HepG2 (cell line): ENCODE measurements around the gene NHSL1. TPM values are rescaled to one million over a fixed set of nuclear protein-coding genes. Genes with fewer than 3 reads are reported as not detected.
A peak's percentile ranks its signal among the peaks of the same experiment; 100 is the strongest.

Experiments
- AKAP8 ChIP-seq: sonication (generic); formaldehyde crosslinking; IDR thresholded peaks from 2 replicates; pipeline ENCODE4 v1.5.1; 2020; ENCODE audit warnings: mild to moderate bottlenecking, missing genetic modification reagents
- ATF1 ChIP-seq: IDR thresholded peaks from 2 replicates; pipeline ENCODE4 v1.6.1; 2016; ENCODE audit warnings: mild to moderate bottlenecking, control low read depth
- CHCHD3 ChIP-seq: sonication (generic); formaldehyde crosslinking; IDR thresholded peaks from 2 replicates; pipeline ENCODE4 v1.8.0; 2022; ENCODE audit warnings: mild to moderate bottlenecking, missing genetic modification reagents, moderate library complexity
- ELF1 ChIP-seq: sonication (generic); formaldehyde crosslinking; IDR thresholded peaks from 2 replicates; pipeline ENCODE4 v1.4.0; 2020; ENCODE audit warnings: missing genetic modification reagents
- ELF4 ChIP-seq: sonication (generic); formaldehyde crosslinking; IDR thresholded peaks from 2 replicates; pipeline ENCODE4 v1.5.0; 2020; ENCODE audit warnings: missing genetic modification reagents, mild to moderate bottlenecking, moderate library complexity, borderline replicate concordance
- GABPA ChIP-seq, 2 experiments: IDR thresholded peaks; 2 replicates each; pipeline ENCODE4 v1.6.1; 2011 to 2016; ENCODE audit warnings: low read depth in 2 of 2, low read length in 1 of 2, missing biosample characterization in 1 of 2, missing genetic modification characterization in 1 of 2
- KDM4B ChIP-seq: sonication (generic); formaldehyde crosslinking; IDR thresholded peaks from 2 replicates; pipeline ENCODE4 v1.4.0; 2020; ENCODE audit warnings: missing genetic modification reagents
- LBX2 ChIP-seq: sonication (generic); formaldehyde crosslinking; IDR thresholded peaks from 2 replicates; pipeline ENCODE4 v1.5.0; 2020; ENCODE audit warnings: missing genetic modification reagents, mild to moderate bottlenecking, borderline replicate concordance
- MXD4 ChIP-seq: IDR thresholded peaks from 2 replicates; pipeline ENCODE4 v1.6.1; 2016; ENCODE audit warnings: mild to moderate bottlenecking, missing biosample characterization, missing genetic modification reagents
- NCOA5 ChIP-seq: sonication (generic); formaldehyde crosslinking; IDR thresholded peaks from 2 replicates; pipeline ENCODE4 v1.4.0; 2020; ENCODE audit warnings: missing genetic modification reagents
- NFE2L1 ChIP-seq: sonication (generic); formaldehyde crosslinking; IDR thresholded peaks from 2 replicates; pipeline ENCODE4 v1.4.0; 2020; ENCODE audit warnings: missing genetic modification reagents, mild to moderate bottlenecking, borderline replicate concordance
- PATZ1 ChIP-seq: sonication (generic); formaldehyde crosslinking; IDR thresholded peaks from 2 replicates; pipeline ENCODE4 v1.4.0; 2020; ENCODE audit warnings: missing genetic modification reagents
- RBM22 ChIP-seq: fragments of 200-400 bp; formaldehyde crosslinking; optimal IDR thresholded peaks from 2 replicates; pipeline ENCODE3; 2017; ENCODE audit warnings: mild to moderate bottlenecking, low read length, moderate library complexity
- SP4 ChIP-seq: sonication (generic); formaldehyde crosslinking; IDR thresholded peaks from 2 replicates; pipeline ENCODE4 v1.8.1; 2023; ENCODE audit warnings: mild to moderate bottlenecking, missing genetic modification reagents
- SRSF4 ChIP-seq: fragments of 200-400 bp; formaldehyde crosslinking; IDR thresholded peaks from one replicate; pipeline ENCODE4 v1.6.1; 2018; ENCODE audit warnings: mild to moderate bottlenecking, low read depth, low read length, moderate library complexity; ENCODE audit not compliant: poor library complexity, severe bottlenecking
- SRY ChIP-seq: sonication (generic); formaldehyde crosslinking; IDR thresholded peaks from 2 replicates; pipeline ENCODE4 v1.8.0; 2022; ENCODE audit warnings: mild to moderate bottlenecking, missing genetic modification reagents
- STAT5B ChIP-seq: sonication (generic); formaldehyde crosslinking; IDR thresholded peaks from 2 replicates; pipeline ENCODE4 v1.4.0; 2020; ENCODE audit warnings: missing genetic modification reagents
- TCF7L2 ChIP-seq: IDR thresholded peaks from 2 replicates; pipeline ENCODE4 v1.6.1; 2011; ENCODE audit warnings: mild to moderate bottlenecking, low read depth, low read length, moderate library complexity
- TGIF2 ChIP-seq: IDR thresholded peaks from 2 replicates; pipeline ENCODE4 v1.6.1; 2016; ENCODE audit warnings: control low read depth, missing compliant biosample characterization
- ZBTB44 ChIP-seq: sonication (generic); formaldehyde crosslinking; IDR thresholded peaks from 2 replicates; pipeline ENCODE4 v1.4.0; 2020; ENCODE audit warnings: missing genetic modification reagents
- ZC3H4 ChIP-seq: sonication (generic); formaldehyde crosslinking; IDR thresholded peaks from 2 replicates; pipeline ENCODE4 v1.4.0; 2020; ENCODE audit warnings: missing genetic modification reagents, borderline replicate concordance
- ZMYM4 ChIP-seq: sonication (generic); formaldehyde crosslinking; IDR thresholded peaks from 2 replicates; pipeline ENCODE4 v1.8.1; 2023; ENCODE audit warnings: mild to moderate bottlenecking, missing genetic modification reagents
- ZNF343 ChIP-seq: sonication (generic); formaldehyde crosslinking; IDR thresholded peaks from 2 replicates; pipeline ENCODE4 v1.4.0; 2020; ENCODE audit warnings: mild to moderate bottlenecking, missing genetic modification reagents
- ZNF468 ChIP-seq: sonication (generic); formaldehyde crosslinking; IDR thresholded peaks from 2 replicates; pipeline ENCODE4 v1.8.0; 2022; ENCODE audit warnings: mild to moderate bottlenecking, moderate library complexity, missing genetic modification reagents
- ZNF652 ChIP-seq: IDR thresholded peaks from 2 replicates; pipeline ENCODE4 v1.6.1; 2016; ENCODE audit warnings: low read depth, borderline replicate concordance
- polyA plus RNA-seq, 8 experiments: library from polyadenylated mRNA; depleted of rRNA in 3 of 8; stranded (reverse) in 7 of 8; unstranded in 1 of 8; fragments of >200 nt; fragmentation: Illumina TruSeq in 4 of 8; extraction: Trizol in 4 of 8; gene quantifications; 2 replicates each; pipeline versions ENCODE4 v1.2.1 to v1.2.3, GENCODE V29; 2011 to 2016; ENCODE audit warnings: low read depth in 4 of 8, missing spikeins in 1 of 8, mixed read lengths in 1 of 8; ENCODE audit not compliant: insufficient read depth in 1 of 8
- total RNA-seq, 5 experiments: library from RNA; depleted of rRNA; stranded (reverse); fragments of >200 nt; fragmentation: Illumina TruSeq; extraction: Trizol; gene quantifications; 2 replicates each; pipeline ENCODE4 v1.2.3, GENCODE V29; 2016; ENCODE audit warnings: low read depth in 1 of 5
- TF ChIP-seq, protein P1 (sequence below): sonication (generic); formaldehyde crosslinking; IDR thresholded peaks from 2 replicates; pipeline ENCODE4 v1.4.0; 2020; ENCODE audit warnings: missing genetic modification reagents

NHSL1 gene
- total and polyA plus RNA-seq, 2 of the 13 experiments (the other 11 are each of a cell fraction or from before 2014, with no cell fraction given) = 24.9 to 53.6 TPM

DNA sequence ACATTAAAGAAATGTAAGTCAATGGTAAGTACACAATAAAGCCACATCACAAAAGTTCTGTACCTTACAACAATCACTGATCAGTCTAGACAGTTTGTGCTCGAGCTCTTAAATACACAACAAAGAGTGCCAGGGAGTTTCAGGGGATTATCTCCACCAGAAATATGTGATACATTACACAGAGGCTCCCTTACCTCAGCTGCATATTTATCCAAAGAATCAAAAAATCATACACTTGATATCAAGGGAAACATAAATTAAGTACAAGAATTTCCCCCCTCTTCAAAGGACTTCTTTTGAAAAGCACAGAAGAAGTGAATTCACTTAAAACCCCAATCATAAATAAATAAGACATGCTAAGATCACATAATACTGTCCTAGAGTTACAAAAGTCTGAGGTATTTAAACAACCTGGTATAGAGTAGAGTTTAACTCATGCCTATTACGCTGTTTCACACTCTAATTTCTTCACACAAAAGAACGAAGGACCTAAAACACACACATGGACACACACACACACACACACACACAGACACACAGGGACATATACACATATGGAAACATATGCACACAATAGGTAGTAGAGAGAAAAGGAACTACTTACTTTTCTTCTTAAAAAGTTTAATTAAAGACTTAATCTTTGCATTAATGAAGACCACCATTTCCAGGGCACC lies 528 bp downstream of the NHSL1 start (continued):
- no peak for TF ChIP-seq ZBTB44 (CRISPR knock-in tag)
- TF ChIP-seq ZMYM4 (CRISPR knock-in tag) = no peak
- 0 out of 2 replicates have a peak, but pooled peaks have one; percentile 3 for TF ChIP-seq ATF1 (CRISPR knock-in tag)
- no peak for TF ChIP-seq ZNF652
- no peak for TF ChIP-seq TGIF2
- TF ChIP-seq, protein P1, sequence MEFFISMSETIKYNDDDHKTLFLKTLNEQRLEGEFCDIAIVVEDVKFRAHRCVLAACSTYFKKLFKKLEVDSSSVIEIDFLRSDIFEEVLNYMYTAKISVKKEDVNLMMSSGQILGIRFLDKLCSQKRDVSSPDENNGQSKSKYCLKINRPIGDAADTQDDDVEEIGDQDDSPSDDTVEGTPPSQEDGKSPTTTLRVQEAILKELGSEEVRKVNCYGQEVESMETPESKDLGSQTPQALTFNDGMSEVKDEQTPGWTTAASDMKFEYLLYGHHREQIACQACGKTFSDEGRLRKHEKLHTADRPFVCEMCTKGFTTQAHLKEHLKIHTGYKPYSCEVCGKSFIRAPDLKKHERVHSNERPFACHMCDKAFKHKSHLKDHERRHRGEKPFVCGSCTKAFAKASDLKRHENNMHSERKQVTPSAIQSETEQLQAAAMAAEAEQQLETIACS (CRISPR knock-in tag) = no peak
- no peak for TF ChIP-seq ZNF343 (CRISPR knock-in tag)
- TF ChIP-seq STAT5B = no peak
- TF ChIP-seq GABPA (IDR thresholded peaks at IDR 0.05; ENCODE audit: low read depth, low read length) = no peak
- TF ChIP-seq GABPA (CRISPR knock-in tag; IDR thresholded peaks at IDR 0.05; ENCODE audit: low read depth) = no peak
- TF ChIP-seq ZNF468 (CRISPR knock-in tag) = no peak
- TF ChIP-seq MXD4 (CRISPR knock-in tag) = no peak
- no peak for TF ChIP-seq AKAP8 (CRISPR knock-in tag)
- TF ChIP-seq TCF7L2 = no peak
- no peak for TF ChIP-seq SP4
- TF ChIP-seq ZC3H4 (CRISPR knock-in tag) = no peak
- no peak for TF ChIP-seq KDM4B (CRISPR knock-in tag)
- TF ChIP-seq LBX2 = no peak
- TF ChIP-seq NFE2L1 (CRISPR knock-in tag) = no peak
- TF ChIP-seq CHCHD3 (CRISPR knock-in tag) = no peak
- TF ChIP-seq ELF4 (CRISPR knock-in tag) = no peak
- no peak for TF ChIP-seq NCOA5 (CRISPR knock-in tag)
- TF ChIP-seq SRSF4 = no peak
- TF ChIP-seq PATZ1 (CRISPR knock-in tag) = no peak; the same call in 1 of the 2 replicates
- no peak for TF ChIP-seq SRY (CRISPR knock-in tag)
- TF ChIP-seq ELF1 (CRISPR knock-in tag) = no peak
- no peak for TF ChIP-seq RBM22
